Panc1 (cell line): Measurements from ENCODE around the gene ICAM4.

Experiments
- CTCF ChIP-seq: fragments of 450-650 bp; IDR thresholded peaks from 2 replicates; pipeline ENCODE4 v1.5.1; 2017; ENCODE audit warnings: mild to moderate bottlenecking
- POLR2AphosphoS5 ChIP-seq: IDR thresholded peaks from 2 replicates; pipeline ENCODE4 v1.6.1; 2012; ENCODE audit warnings: mild to moderate bottlenecking, low read depth, low read length, moderate library complexity

- TF ChIP-seq CTCF = no peak
- TF ChIP-seq POLR2AphosphoS5 = no peak
Measured at GRCh38 chr19:10317857-10318462, 31.2 kb downstream of the ICAM4 start.
